ENCODE data around the gene SPRYD4.
A peak's percentile ranks its signal among the peaks of the same experiment; 100 is the strongest.
"Not testable (repeated sequence)": the region's sequence is repeated elsewhere in the genome, so short reads cannot be mapped to it uniquely, and the experiment has no call there.

SPRYD4 gene

DNA sequence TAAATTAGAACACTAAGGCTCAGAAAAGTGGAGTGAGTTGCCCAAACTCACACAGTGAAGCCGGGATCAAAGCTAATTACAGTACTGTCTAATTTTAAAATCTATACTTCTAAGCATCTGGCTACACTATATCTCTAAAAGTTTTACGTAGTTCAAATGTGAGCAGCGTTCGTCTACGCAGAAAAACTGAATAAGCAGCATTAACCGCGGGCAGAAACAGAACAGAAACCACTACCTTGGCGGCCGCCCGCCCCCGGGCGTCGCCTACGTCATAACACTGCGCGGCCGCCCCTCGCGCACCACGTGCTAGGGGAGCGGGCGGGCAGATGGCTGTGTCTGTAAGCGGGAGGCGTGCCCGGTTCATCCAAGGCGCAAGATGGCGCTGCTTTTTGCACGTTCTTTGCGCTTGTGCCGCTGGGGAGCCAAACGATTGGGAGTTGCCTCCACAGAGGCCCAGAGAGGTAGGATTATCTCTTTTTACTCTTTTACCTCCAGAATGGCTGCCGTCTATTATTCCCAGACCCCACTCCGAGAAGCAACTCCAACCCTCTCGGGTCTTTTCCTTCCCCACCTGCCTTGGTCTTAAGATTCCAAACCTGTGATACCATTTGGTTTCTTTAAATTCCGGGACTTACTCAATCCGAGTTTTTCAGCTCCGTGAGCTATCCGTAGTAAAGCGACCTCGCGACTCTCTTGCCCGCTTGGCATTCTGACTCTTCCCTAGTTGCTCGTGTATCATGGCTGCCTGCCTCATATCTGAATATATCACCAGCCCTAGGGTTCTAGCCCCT is at the start of gene SPRYD4:
Gene SPRYD4, plus strand, starts transcription at position 363 of the 791 bp plus-strand sequence. Its CDS starts 14 bp downstream, at position 377.
- peak; percentile 82 to 93 (median 88) for DNase-seq (ENCODE audit: low read depth in 2 of 3, low spot score in 2 of 3)

GRCh38 chr12:56420411-56420810 is 48.0 kb upstream of the SPRYD4 start:
- DNase-seq (ENCODE audit: low read depth in 2 of 3, low spot score in 2 of 3): no peak

GRCh38 chr12:56425193-56425592 is 43.2 kb upstream of the SPRYD4 start:
- DNase-seq (ENCODE audit: low read depth in 2 of 3, low spot score in 2 of 3): no peak

GRCh38 chr12:56425940-56426438 is 42.4 kb upstream of the SPRYD4 start:
- no peak for DNase-seq (ENCODE audit: low read depth in 2 of 3, low spot score in 2 of 3)

GRCh38 chr12:56431288-56431687 is 37.1 kb upstream of the SPRYD4 start:
- no peak for DNase-seq (ENCODE audit: low read depth in 2 of 3, low spot score in 2 of 3)

DNA sequence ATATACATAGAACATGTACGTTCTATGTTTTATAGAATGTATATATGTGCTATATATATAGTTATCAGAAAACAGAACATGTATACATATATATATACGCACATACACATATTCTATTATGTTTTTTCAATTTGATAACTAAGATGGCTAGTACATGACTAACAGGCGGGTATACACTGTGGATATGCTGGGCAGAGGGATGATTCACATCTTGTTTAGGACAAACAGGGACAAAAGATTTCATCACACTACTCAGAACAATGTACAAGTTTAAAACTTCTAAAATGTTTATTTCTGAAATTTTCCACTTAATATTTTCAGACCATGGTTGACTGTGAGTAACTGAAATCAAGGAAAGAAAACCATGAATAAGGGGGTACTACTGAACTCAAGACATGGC is 36.5 kb upstream of the SPRYD4 start:
- no peak for DNase-seq (ENCODE audit: low read depth in 2 of 3, low spot score in 2 of 3)

DNA sequence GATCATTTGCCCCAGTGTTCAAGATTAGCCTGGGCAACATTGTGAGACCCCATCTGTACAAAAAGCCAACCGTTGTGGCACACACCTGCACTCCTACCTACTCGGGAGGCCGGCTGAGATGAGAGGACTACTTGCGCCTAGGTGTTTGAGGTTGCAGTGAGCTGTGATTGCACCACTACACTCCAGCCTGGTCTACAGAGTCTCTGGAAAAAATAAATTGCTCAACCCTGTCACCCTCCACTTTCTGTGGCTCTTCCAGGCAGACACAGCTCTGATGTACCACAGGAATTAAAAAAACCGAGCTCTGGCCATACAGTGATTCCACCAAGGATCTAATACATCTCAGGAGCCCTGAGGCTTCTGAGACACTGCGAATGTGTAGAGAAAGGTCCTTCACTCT is 33.5 kb upstream of the SPRYD4 start:
- DNase-seq (ENCODE audit: low read depth in 2 of 3, low spot score in 2 of 3): no peak

GRCh38 chr12:56437430-56438176 is 30.8 kb upstream of the SPRYD4 start:
- DNase-seq (ENCODE audit: low read depth in 2 of 3, low spot score in 2 of 3): no peak

- not testable (repeated sequence) for DNase-seq (ENCODE audit: low read depth in 2 of 3, low spot score in 2 of 3)
These were observed 25.2 kb upstream of the SPRYD4 start for GRCh38 chr12:56443208-56443607.

DNA sequence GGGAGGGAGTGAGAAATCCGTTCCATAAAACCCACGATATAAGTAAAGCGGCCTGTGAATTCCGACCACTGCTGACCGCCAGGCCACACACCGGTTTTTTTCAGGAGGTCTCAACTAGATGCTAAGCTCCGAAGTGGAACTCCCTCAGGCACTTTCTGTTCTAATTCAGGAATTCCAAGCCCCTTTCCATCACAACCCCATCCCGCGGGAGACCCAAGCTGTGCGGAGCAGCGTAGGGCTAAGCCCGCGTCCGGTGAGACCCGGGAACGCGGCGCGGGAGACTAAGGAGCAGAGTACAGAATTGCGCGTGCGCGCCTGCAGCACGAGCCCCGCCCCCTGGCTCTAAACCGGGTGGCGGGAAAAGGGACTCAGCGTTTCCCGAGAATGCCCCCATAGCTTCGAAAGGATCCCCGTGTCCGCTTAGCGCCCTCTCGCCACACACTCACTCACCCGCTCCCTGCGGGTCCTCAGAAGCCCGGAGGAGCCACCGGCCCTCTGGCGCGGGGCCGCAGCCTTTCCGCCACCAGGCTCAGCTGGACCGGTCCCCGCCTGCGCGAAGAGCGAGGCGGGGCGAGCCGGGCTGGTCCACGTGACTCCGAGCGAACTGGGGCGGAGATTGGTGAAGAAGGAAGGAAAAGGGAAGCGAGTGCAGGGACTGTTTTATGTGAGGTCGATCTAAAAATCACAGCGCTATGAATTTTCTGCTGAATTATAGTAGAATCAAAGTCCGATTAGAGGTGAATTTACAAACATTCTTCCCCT is 19.3 kb upstream of the SPRYD4 start, which contains the start of gene TIMELESS:
Gene TIMELESS, minus strand, starts transcription at position 567 of the 762 bp plus-strand sequence. CDS start 15,256 bp downstream, outside the sequence.
- DNase-seq (ENCODE audit: low read depth in 2 of 3, low spot score in 2 of 3): peak; percentile 72 to 86 (median 76)

DNA sequence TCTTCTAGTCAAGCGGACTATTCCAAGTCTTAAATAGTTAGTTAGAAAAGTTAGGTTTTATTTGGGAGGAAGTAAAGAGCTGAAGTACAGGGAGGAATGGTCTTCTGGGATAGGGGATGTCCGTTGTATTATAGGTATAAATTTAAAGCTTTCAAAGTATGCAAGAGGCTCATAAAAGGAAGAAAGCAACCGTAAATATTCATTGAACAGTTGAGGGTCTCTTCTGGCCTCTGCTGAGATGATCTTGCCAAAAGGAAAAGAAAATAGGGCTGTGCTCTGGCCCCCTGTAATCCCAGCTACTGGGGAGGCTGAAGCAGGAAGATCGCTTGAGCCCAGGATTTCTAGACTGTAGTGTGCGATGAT is 18.8 kb upstream of the SPRYD4 start:
- no peak for DNase-seq (ENCODE audit: low read depth in 2 of 3, low spot score in 2 of 3)

- no peak for DNase-seq (ENCODE audit: low read depth in 2 of 3, low spot score in 2 of 3)
These were observed 18.1 kb upstream of the SPRYD4 start for GRCh38 chr12:56450241-56450640.

GRCh38 chr12:56451147-56451546 is 17.2 kb upstream of the SPRYD4 start:
- no peak for DNase-seq (ENCODE audit: low read depth in 2 of 3, low spot score in 2 of 3)

DNA sequence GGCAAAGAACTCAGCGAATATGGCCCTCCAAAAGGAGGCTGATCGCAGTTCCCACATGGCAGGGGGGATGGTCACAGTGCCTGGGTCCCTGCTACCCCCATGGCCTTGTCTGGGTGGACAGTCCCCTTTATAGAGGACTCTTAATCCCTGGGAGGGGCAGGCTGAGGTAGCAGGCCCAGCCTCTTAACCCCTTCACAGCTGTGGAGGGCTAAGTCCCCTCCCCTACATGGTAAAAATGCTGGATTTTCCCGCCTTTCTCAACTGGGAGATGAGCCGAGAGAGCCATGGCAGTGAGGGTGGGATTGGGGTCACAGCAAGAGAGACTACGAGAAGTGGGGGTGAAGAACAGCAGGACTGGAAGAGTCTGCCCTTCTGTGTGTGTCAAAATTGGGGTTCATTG is 13.8 kb upstream of the SPRYD4 start, which contains the start of gene MIP:
Gene MIP, minus strand, starts transcription at position 101 of the 400 bp plus-strand sequence. Its CDS starts 44 bp downstream, at position 57.
- DNase-seq (ENCODE audit: low read depth in 2 of 3, low spot score in 2 of 3): no peak

- DNase-seq (ENCODE audit: low read depth in 2 of 3, low spot score in 2 of 3): no peak
These were observed 10.6 kb upstream of the SPRYD4 start for GRCh38 chr12:56457817-56458216.

DNA sequence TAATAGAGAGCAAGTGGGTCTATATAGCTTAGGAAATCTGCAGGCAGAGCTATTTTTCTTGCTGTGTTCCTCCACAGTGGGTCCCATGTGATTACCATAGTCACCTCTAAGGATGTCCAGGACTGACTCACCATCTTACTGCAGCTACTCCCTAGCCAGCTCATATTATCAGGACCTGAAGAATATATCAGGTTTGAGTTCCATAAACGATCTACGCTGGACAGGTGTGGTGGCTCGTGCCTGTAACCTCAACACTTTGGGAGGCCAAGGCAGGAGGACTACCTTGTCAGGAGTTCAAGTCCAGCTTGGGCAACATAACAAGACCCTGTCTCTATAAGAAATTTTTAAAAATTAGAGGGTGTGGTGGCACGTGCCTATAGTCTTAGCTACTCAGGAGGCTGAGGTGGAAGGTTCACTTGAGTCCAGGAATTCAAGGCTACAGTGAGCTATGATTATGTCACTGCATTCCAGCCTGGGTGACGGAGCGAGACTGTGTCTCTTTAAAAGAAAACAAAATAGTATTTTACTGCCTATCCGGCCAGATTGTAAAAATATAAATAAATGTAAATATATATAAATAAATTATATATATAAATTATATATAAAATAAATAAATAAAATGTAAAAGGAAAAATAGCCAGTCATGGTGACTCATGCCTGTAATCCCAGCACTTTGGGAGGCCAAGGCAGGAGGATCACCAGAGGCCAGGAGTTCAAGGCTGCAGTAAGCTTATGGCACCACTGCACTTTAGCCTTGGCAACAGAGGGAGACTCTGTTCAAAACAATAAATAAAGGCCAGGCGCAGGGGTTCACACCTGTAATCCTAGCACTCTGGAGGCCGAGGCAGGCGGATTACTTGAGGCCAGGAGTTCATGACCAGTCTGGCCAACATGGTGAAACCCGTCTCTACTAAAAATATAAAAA is 6.9 kb upstream of the SPRYD4 start:
- DNase-seq (ENCODE audit: low read depth in 2 of 3, low spot score in 2 of 3): no peak

- DNase-seq (ENCODE audit: low read depth in 2 of 3, low spot score in 2 of 3): no peak
These were observed 5.8 kb upstream of the SPRYD4 start for GRCh38 chr12:56462565-56462964.

DNA sequence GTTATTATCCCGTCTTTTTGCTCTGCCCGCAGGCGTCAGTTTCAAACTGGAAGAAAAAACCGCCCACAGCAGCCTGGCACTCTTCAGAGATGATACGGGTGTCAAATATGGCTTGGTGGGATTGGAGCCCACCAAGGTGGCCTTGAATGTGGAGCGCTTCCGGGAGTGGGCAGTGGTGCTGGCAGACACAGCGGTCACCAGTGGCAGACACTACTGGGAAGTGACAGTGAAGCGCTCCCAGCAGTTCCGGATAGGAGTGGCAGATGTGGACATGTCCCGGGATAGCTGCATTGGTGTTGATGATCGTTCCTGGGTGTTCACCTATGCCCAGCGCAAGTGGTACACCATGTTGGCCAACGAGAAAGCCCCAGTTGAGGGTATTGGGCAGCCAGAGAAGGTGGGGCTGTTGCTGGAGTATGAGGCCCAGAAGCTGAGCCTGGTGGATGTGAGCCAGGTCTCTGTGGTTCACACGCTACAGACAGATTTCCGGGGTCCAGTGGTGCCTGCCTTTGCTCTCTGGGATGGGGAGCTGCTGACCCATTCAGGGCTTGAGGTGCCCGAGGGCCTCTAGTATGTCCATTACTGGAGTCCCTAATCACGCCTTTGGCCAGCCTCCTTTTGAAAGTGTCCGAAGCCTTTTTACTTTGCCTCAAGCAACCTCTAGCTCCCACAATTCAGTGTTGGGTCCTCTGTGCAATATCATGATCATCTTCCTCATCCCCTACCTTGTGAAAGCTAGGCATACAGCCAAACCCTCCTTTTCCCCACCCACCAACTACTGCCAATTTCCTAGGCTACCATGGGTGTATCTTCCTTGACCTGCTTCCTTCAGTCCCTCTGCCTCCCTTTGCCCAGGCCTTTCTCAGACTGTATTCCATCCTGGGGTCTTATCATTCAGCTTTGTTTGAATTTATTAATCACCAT is 891 bp downstream of the SPRYD4 start:
- no peak for DNase-seq (ENCODE audit: low read depth in 2 of 3, low spot score in 2 of 3)

GRCh38 chr12:56474389-56474788 is 6.0 kb downstream of the SPRYD4 start:
- no peak for DNase-seq (ENCODE audit: low read depth in 2 of 3, low spot score in 2 of 3)
